Trophoblast cell (in vitro differentiated cells and primary cell): ENCODE measurements around the gene TRAF5. TPM values are rescaled to one million over a fixed set of nuclear protein-coding genes. Genes with fewer than 3 reads are reported as not detected.

Source experiments
- DNase-seq, 2 donors: peaks; one replicate each; pipeline ENCODE4 v3.0.0-alpha.2; 2016
- H2AFZ ChIP-seq: 2 replicates; pipeline ENCODE4 v1.6.1; 2013; ENCODE audit warnings: low read length, moderate library complexity, mild to moderate bottlenecking; ENCODE audit not compliant: insufficient read depth, poor library complexity
- H2AK5ac ChIP-seq: 2 replicates; pipeline ENCODE4 v1.6.1; 2013; ENCODE audit warnings: mild to moderate bottlenecking, low read length
- H2BK120ac ChIP-seq: 2 replicates; pipeline ENCODE4 v1.6.1; 2013; ENCODE audit warnings: low read length, mild to moderate bottlenecking, moderate library complexity; ENCODE audit not compliant: insufficient read depth, poor library complexity
- H2BK12ac ChIP-seq: 2 replicates; pipeline ENCODE4 v1.6.1; 2013; ENCODE audit warnings: mild to moderate bottlenecking, low read length, moderate library complexity
- H2BK5ac ChIP-seq: 2 replicates; pipeline ENCODE4 v1.6.1; 2013; ENCODE audit warnings: low read length, low read depth, moderate library complexity, mild to moderate bottlenecking; ENCODE audit not compliant: poor library complexity
- H3K14ac ChIP-seq: 2 replicates; pipeline ENCODE4 v1.6.1; 2013; ENCODE audit warnings: mild to moderate bottlenecking, low read length
- H3K18ac ChIP-seq: 2 replicates; pipeline ENCODE4 v1.6.1; 2013; ENCODE audit warnings: mild to moderate bottlenecking, low read length
- H3K23ac ChIP-seq: 2 replicates; pipeline ENCODE4 v1.6.1; 2013; ENCODE audit warnings: low read length
- H3K27ac ChIP-seq: 2 replicates; pipeline ENCODE4 v1.5.1; 2013; ENCODE audit warnings: low read depth, mild to moderate bottlenecking, inconsistent platforms, low read length, moderate library complexity
- H3K27me3 ChIP-seq: 2 replicates; pipeline ENCODE4 v1.6.1; 2013; ENCODE audit warnings: inconsistent platforms, mild to moderate bottlenecking, low read length, moderate library complexity; ENCODE audit not compliant: insufficient read depth
- H3K36me3 ChIP-seq, 2 experiments: 1 replicate in 1 of 2; 2 replicates in 1 of 2; pipeline ENCODE4 v1.6.1; 2013; ENCODE audit warnings: low read length in 2 of 2, mild to moderate bottlenecking in 2 of 2, moderate library complexity in 1 of 2; ENCODE audit not compliant: insufficient read depth in 2 of 2, control insufficient read depth in 1 of 2
- H3K4ac ChIP-seq: 2 replicates; pipeline ENCODE4 v1.6.1; 2013; ENCODE audit warnings: low read depth, mild to moderate bottlenecking, low read length, moderate library complexity
- H3K4me1 ChIP-seq, 2 experiments: 1 replicate in 1 of 2; 2 replicates in 1 of 2; pipeline ENCODE4 v1.6.1; 2013; ENCODE audit warnings: low read length in 2 of 2, mild to moderate bottlenecking in 2 of 2, moderate library complexity in 1 of 2; ENCODE audit not compliant: insufficient read depth in 2 of 2, control insufficient read depth in 1 of 2
- H3K4me2 ChIP-seq: 2 replicates; pipeline ENCODE4 v1.6.1; 2013; ENCODE audit warnings: inconsistent platforms, mild to moderate bottlenecking, low read length, moderate library complexity
- H3K4me3 ChIP-seq: 2 replicates; pipeline ENCODE4 v1.5.1; 2013; ENCODE audit warnings: mild to moderate bottlenecking, low read depth, low read length, inconsistent platforms
- H3K79me1 ChIP-seq: one replicate; pipeline ENCODE4 v1.6.1; 2013; ENCODE audit warnings: low read length
- H3K79me2 ChIP-seq: 2 replicates; pipeline ENCODE4 v1.6.1; 2013; ENCODE audit warnings: low read length, mild to moderate bottlenecking; ENCODE audit not compliant: control insufficient read depth, insufficient read depth, poor library complexity
- H3K9ac ChIP-seq: 2 replicates; pipeline ENCODE4 v1.6.1; 2013; ENCODE audit warnings: mild to moderate bottlenecking, low read length
- H3K9me3 ChIP-seq: 2 replicates; pipeline ENCODE4 v1.6.1; 2013; ENCODE audit warnings: low read depth, mild to moderate bottlenecking, control low read depth, inconsistent platforms, low read length; ENCODE audit not compliant: insufficient read depth
- H4K12ac ChIP-seq: 2 replicates; pipeline ENCODE4 v1.6.1; 2013; ENCODE audit warnings: low read depth, mild to moderate bottlenecking, low read length, moderate library complexity
- H4K8ac ChIP-seq: 2 replicates; pipeline ENCODE4 v1.6.1; 2013; ENCODE audit warnings: low read depth, mild to moderate bottlenecking, low read length, moderate library complexity
- H4K91ac ChIP-seq: one replicate; pipeline ENCODE4 v1.6.1; 2013; ENCODE audit warnings: low read depth, mild to moderate bottlenecking, low read length, moderate library complexity
- WGBS: extraction: QIAGEN DNeasy Blood & Tissue Kit; methylation state at CpG from one replicate; pipeline ENCODE4 v1.1.7; 2013; ENCODE audit warnings: missing lambda C conversion rate; ENCODE audit not compliant: insufficient read length, insufficient coverage; ENCODE audit errors: extremely low coverage; 5-methylcytosine and 5-hydroxymethylcytosine counted together
- polyA plus RNA-seq: library from polyadenylated mRNA; stranded (reverse); fragments of 200-250 nt; gene quantifications from 2 replicates; pipeline ENCODE4 v1.2.3, GENCODE V29; 2013

The TRAF5 gene, protein sequence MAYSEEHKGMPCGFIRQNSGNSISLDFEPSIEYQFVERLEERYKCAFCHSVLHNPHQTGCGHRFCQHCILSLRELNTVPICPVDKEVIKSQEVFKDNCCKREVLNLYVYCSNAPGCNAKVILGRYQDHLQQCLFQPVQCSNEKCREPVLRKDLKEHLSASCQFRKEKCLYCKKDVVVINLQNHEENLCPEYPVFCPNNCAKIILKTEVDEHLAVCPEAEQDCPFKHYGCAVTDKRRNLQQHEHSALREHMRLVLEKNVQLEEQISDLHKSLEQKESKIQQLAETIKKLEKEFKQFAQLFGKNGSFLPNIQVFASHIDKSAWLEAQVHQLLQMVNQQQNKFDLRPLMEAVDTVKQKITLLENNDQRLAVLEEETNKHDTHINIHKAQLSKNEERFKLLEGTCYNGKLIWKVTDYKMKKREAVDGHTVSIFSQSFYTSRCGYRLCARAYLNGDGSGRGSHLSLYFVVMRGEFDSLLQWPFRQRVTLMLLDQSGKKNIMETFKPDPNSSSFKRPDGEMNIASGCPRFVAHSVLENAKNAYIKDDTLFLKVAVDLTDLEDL
- polyA plus RNA-seq = 4.9 TPM in 2 replicates

DNA sequence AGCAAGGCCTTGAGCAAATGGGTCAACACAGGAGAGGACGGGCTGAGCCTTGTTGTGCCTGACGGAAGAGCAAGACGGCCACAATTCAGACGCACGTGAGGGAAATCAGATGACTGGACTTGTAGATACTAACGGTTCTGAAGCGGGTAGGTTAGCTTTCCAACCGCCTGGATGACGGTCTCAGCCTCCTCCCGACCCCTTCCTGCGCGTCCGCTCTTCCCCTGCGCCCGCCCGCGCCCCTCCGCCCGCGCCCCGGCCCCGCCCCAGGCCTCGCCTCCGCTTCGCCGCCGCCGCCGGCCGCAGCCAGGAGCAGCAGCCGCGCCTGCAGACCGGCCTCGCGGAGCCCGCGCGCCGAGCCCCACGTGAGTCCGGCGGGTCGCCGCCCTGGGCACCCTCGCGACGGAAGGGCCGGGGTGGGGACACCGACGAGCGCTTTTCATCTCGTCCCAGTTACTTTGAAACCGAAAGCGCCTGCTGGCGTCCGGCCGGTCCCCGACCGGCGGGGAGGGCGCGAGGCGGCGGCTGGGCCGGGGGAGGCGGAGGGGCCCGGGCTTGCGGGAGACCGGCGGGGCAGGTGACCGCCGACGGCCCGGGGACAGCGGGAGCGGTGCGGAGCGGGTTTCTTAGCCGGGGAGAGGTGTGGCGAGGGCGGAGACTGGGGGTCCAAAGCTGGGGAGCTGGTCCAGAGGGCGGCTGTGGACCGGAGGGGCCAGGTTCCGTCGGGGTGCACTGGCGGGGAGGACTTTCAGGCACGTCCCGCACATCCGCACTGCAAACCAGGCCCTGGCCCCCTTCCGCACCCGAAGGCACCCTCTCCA lies at the start of gene TRAF5:
Gene TRAF5 (plus strand): TSS at position 306 of the 818 bp plus-strand sequence. CDS start 26,407 bp downstream, outside the sequence.
- peak within 1 kb of the TSS; percentile 55 for H4K91ac ChIP-seq

DNA sequence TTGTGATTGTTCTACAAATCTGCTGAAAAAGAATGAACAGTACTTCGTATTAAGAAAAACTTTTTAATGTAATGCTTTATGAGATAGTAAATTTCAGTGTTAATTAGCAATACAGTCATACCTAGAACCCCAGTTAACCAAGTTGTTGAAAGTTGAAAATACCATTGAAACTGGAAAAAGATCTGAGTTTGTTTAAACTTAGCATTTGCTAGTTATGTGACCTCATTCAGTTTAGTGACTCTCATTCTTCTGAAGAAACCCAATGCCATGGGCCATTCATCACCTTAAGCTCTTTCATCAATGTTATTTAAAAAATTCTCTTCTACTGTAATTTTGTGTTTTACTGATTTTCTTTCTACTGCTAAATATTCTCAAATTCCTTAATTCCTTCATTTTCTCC lies 47.3 kb upstream of the TRAF5 start:
- Histone ChIP-seq H2BK12ac (no peak overlapping the region), H3K4ac (no peak overlapping the region), H3K23ac (no peak overlapping the region), H3K79me1 (no peaks in the 10 kb centered on the region), H3K18ac (no peak overlapping the region), H3K4me2 (no peak overlapping the region), H2AFZ (no peak overlapping the region), H3K14ac (no peak overlapping the region), H2BK120ac (no peak overlapping the region), H4K8ac (no peak overlapping the region), H3K36me3 (peaks cover 8 to 12% of the 10 kb centered on the region in 2 experiments), H2AK5ac (no peak overlapping the region), H3K27me3 (no peaks in the 10 kb centered on the region), H3K4me3 (no peak overlapping the region), H3K4me1 (peaks cover 0 to 3% of the 10 kb centered on the region in 2 experiments), H3K9ac (no peak overlapping the region), H3K9me3 (no peaks in the 10 kb centered on the region), H3K79me2 (no peaks in the 10 kb centered on the region), H4K12ac (no peak overlapping the region), H4K91ac (no peak overlapping the region), H3K27ac (no peak overlapping the region), H2BK5ac (no peak overlapping the region)
- no CpG with 5 or more reads among the region's 1 CpG for WGBS
- DNase-seq = no peak

More for the DNA sequence above, at the start of gene TRAF5:
- Histone ChIP-seq H3K9ac (no peak within 1 kb of the TSS), H4K12ac (peak within 1 kb of the TSS; percentile 6), H3K4ac (peak within 1 kb of the TSS; percentile 15), H3K4me2 (peak within 1 kb of the TSS; percentile 75), H3K23ac (no peak within 1 kb of the TSS), H3K14ac (peak within 1 kb of the TSS; percentile 81), H3K4me1 (peaks cover 10 to 12% of the 10 kb centered on the region in 2 experiments), H3K4me3 (peak within 1 kb of the TSS; percentile 79), H3K79me1 (peaks cover 5% of the 10 kb centered on the region), H3K9me3 (no peaks in the 10 kb centered on the region), H2BK5ac (no peak within 1 kb of the TSS), H2BK120ac (peak within 1 kb of the TSS; percentile 77), H3K36me3 (no peaks in the 10 kb centered on the region), H3K18ac (peak within 1 kb of the TSS; percentile 62), H2BK12ac (peak within 1 kb of the TSS; percentile 38), H4K8ac (peak within 1 kb of the TSS; percentile 57), H2AK5ac (no peak within 1 kb of the TSS), H2AFZ (peak within 1 kb of the TSS; percentile 61), H3K27me3 (no peaks in the 10 kb centered on the region), H3K79me2 (peaks cover 3% of the 10 kb centered on the region), H3K27ac (no peak within 1 kb of the TSS)
- peak in 1 of 2 donors; percentile 39 for DNase-seq
- no CpG with 5 or more reads among the region's 91 CpGs for WGBS

DNA sequence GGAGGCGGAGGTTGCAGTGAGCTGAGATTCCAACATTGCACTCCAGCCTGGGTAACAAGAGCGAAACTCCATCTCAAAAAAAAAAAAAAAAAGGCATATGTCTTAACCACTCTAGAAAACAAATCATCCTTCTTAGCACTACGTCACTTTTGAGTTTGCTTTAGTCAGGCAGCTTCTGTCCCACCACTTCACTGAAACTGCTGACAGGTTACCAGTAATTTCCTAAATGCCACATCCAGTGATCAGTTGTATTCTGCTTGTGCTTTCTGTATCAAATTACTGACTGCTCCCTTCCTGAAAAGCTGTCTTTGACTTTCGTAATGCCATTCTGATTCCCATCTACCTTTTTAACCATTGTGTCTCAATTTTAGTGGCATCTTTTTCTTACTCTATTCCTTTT lies 45.7 kb upstream of the TRAF5 start:
- no CpG with 5 or more reads among the region's 4 CpGs for WGBS
- H3K36me3 ChIP-seq = peaks cover 11 to 16% of the 10 kb centered on the region in 2 experiments
- no peak overlapping the region for H2BK12ac ChIP-seq

DNA sequence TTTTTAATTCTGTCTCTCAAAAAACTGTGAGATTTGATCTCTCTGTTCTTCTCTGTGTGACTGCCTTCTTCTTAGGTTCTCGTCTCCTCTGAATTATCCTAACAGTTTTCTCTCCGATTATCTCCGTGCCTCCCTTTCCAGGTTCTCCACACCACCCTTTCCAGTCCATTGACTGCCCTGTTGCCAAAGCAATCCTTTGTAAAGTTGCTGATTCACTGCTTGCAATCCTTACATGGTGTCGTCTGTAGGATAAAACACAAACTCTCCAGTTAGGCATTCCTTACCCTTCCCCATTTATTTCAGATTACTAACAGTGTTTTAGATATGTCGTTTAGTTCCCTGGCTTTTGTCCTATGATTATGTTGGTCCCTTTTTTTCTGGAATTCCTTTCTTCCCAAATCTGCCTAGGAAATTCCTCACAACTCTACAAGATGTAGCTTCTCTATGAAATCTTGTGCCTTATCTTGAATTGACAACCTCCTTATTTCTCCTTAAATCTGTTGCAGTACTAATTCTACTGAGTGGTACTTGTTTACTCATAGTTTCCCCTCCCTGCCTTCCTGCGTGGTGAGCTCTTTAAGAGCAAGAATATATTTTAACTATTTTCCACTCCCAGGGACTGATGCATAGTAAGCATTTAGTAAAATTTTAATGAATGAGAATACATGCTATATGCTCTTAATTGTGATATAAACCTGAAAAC lies 45.2 kb upstream of the TRAF5 start:
- peaks cover 15 to 16% of the 10 kb centered on the region in 2 experiments for H3K36me3 ChIP-seq
- no peaks in the 10 kb centered on the region for H3K79me1 ChIP-seq
- no CpG with 5 or more reads among the region's 6 CpGs for WGBS
- H3K9ac ChIP-seq = no peak overlapping the region
- no peak overlapping the region for H3K18ac ChIP-seq
- H3K9me3 ChIP-seq = no peaks in the 10 kb centered on the region
- H2BK5ac ChIP-seq = no peak overlapping the region
- no peak overlapping the region for H2BK12ac ChIP-seq
- H3K79me2 ChIP-seq = no peaks in the 10 kb centered on the region
- H4K8ac ChIP-seq = no peak overlapping the region
- H2AFZ ChIP-seq = no peak overlapping the region
- no peak overlapping the region for H4K12ac ChIP-seq
- H2BK120ac ChIP-seq = no peak overlapping the region
- no peak overlapping the region for H3K4me2 ChIP-seq
- H3K4me3 ChIP-seq = no peak overlapping the region
- no peaks in the 10 kb centered on the region for H3K27me3 ChIP-seq
- H3K4ac ChIP-seq = no peak overlapping the region
- H3K27ac ChIP-seq = no peak overlapping the region
- no peak overlapping the region for H3K14ac ChIP-seq
- H2AK5ac ChIP-seq = no peak overlapping the region
- DNase-seq = no peak
- H3K23ac ChIP-seq = no peak overlapping the region
- peaks cover 0 to 3% of the 10 kb centered on the region in 2 experiments for H3K4me1 ChIP-seq
- no peak overlapping the region for H4K91ac ChIP-seq

More for the DNA sequence above, 45.7 kb upstream of the TRAF5 start:
- Histone ChIP-seq H3K23ac (peak overlapping the region; percentile 40), H3K27me3 (no peaks in the 10 kb centered on the region), H4K8ac (no peak overlapping the region), H2AK5ac (no peak overlapping the region), H2BK5ac (no peak overlapping the region), H4K12ac (no peak overlapping the region), H2BK120ac (no peak overlapping the region), H4K91ac (no peak overlapping the region), H3K27ac (no peak overlapping the region), H3K18ac (no peak overlapping the region), H3K4me3 (no peak overlapping the region), H3K4me2 (no peak overlapping the region), H3K4me1 (peaks cover 0 to 3% of the 10 kb centered on the region in 2 experiments), H3K9ac (no peak overlapping the region), H3K14ac (no peak overlapping the region), H3K79me2 (no peaks in the 10 kb centered on the region), H2AFZ (no peak overlapping the region), H3K9me3 (no peaks in the 10 kb centered on the region), H3K4ac (no peak overlapping the region), H3K79me1 (no peaks in the 10 kb centered on the region)
- DNase-seq = no peak
